ENCODE measurements around the gene DTNBP1. TPM values are rescaled to one million over a fixed set of nuclear protein-coding genes. Genes with fewer than 3 reads are reported as not detected.

The DTNBP1 gene
- total and polyA plus RNA-seq, 2 experiments from 2014 or later = 9.2 to 41.6 TPM

- H3K36me3 ChIP-seq = no peaks in the 10 kb centered on the region
- H3K4me1 ChIP-seq (ENCODE audit: low read depth) = peaks cover 4% of the 10 kb centered on the region
- H3K9me3 ChIP-seq (ENCODE audit: low read depth) = no peaks in the 10 kb centered on the region
- H3K4me3 ChIP-seq = no peak overlapping the region
- no peaks in the 10 kb centered on the region for H3K27me3 ChIP-seq
- DNase-seq (ENCODE audit: low read depth in 1 of 2, low spot score in 1 of 2) = no peak
- H3K27ac ChIP-seq = no peak overlapping the region
- TF ChIP-seq CTCF (IDR thresholded peaks at IDR 0.05; ENCODE audit: low read depth, low read length) = no peak
These were observed 132.4 kb downstream of the DTNBP1 start for GRCh38 chr6:15530411-15530810.

GRCh38 chr6:15528870-15529269, 134.0 kb downstream of the DTNBP1 start:
- peaks cover 4% of the 10 kb centered on the region for H3K4me1 ChIP-seq (ENCODE audit: low read depth)
- H3K36me3 ChIP-seq = peaks cover 4% of the 10 kb centered on the region
- H3K4me3 ChIP-seq = no peak overlapping the region
- no peak overlapping the region for H3K27ac ChIP-seq
- H3K9me3 ChIP-seq (ENCODE audit: low read depth) = no peaks in the 10 kb centered on the region
- TF ChIP-seq CTCF (IDR thresholded peaks at IDR 0.05; ENCODE audit: low read depth, low read length) = no peak
- no peaks in the 10 kb centered on the region for H3K27me3 ChIP-seq
- DNase-seq (ENCODE audit: low read depth in 1 of 2, low spot score in 1 of 2) = no peak

- Histone ChIP-seq H3K27me3 (no peaks in the 10 kb centered on the region), H3K4me3 (no peak overlapping the region), H3K4me1 (ENCODE audit: low read depth) (peaks cover 4% of the 10 kb centered on the region), H3K9me3 (ENCODE audit: low read depth) (no peaks in the 10 kb centered on the region), H3K27ac (no peak overlapping the region), H3K36me3 (peaks cover 5% of the 10 kb centered on the region)
- no peak for DNase-seq (ENCODE audit: low read depth in 1 of 2, low spot score in 1 of 2)
- TF ChIP-seq CTCF (IDR thresholded peaks at IDR 0.05; ENCODE audit: low read depth, low read length) = no peak
These were observed 134.8 kb downstream of the DTNBP1 start for GRCh38 chr6:15527838-15528617.

GRCh38 chr6:15526212-15526701, 136.6 kb downstream of the DTNBP1 start:
- Histone ChIP-seq H3K9me3 (ENCODE audit: low read depth) (no peaks in the 10 kb centered on the region), H3K4me1 (ENCODE audit: low read depth) (peaks cover 4% of the 10 kb centered on the region), H3K4me3 (no peak overlapping the region), H3K36me3 (peaks cover 10% of the 10 kb centered on the region), H3K27me3 (no peaks in the 10 kb centered on the region), H3K27ac (no peak overlapping the region)
- DNase-seq (ENCODE audit: low read depth in 1 of 2, low spot score in 1 of 2) = no peak
- TF ChIP-seq CTCF (IDR thresholded peaks at IDR 0.05; ENCODE audit: low read depth, low read length) = no peak

GRCh38 chr6:15524861-15525401, 137.9 kb downstream of the DTNBP1 start:
- no peaks in the 10 kb centered on the region for H3K27me3 ChIP-seq
- H3K36me3 ChIP-seq = peaks cover 13% of the 10 kb centered on the region
- H3K4me1 ChIP-seq (ENCODE audit: low read depth) = peaks cover 4% of the 10 kb centered on the region
- H3K27ac ChIP-seq = no peak overlapping the region
- H3K4me3 ChIP-seq = no peak overlapping the region
- no peak for TF ChIP-seq CTCF (IDR thresholded peaks at IDR 0.05; ENCODE audit: low read depth, low read length)
- no peaks in the 10 kb centered on the region for H3K9me3 ChIP-seq (ENCODE audit: low read depth)
- no peak for DNase-seq (ENCODE audit: low read depth in 1 of 2, low spot score in 1 of 2)
